Measurements from ENCODE around the gene FES.
"Not testable (repeated sequence)": the region's sequence is repeated elsewhere in the genome, so short reads cannot be mapped to it uniquely, and the experiment has no call there.

Gene FES

DNA sequence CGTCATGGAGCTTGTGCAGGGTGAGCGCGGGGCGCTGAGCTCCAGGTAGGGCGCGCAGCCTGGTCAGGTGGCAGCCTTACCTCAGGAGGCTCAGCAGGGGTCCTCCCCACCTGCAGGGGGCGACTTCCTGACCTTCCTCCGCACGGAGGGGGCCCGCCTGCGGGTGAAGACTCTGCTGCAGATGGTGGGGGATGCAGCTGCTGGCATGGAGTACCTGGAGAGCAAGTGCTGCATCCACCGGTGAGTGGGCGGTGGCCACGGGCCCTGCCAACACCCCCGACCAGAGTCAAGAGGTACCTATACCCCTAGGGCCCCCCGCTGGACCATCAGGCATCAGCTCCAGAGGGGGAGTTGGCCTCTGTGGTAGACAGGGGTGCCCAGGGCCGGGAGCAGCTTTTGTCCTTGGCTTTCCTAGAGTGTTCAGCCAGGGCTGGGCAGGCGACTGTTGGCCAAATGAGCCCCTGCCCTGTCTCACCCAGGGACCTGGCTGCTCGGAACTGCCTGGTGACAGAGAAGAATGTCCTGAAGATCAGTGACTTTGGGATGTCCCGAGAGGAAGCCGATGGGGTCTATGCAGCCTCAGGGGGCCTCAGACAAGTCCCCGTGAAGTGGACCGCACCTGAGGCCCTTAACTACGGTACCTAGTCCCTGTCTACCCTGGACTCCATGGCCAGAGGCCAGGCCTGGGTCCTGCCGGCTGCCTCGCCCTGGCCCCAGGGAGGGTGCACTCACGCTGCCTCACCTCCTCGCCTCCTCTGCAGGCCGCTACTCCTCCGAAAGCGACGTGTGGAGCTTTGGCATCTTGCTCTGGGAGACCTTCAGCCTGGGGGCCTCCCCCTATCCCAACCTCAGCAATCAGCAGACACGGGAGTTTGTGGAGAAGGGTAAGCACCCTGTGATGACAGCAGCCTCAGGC is 9.1 kb downstream of the FES start:
- no peak for DNase-seq

DNA sequence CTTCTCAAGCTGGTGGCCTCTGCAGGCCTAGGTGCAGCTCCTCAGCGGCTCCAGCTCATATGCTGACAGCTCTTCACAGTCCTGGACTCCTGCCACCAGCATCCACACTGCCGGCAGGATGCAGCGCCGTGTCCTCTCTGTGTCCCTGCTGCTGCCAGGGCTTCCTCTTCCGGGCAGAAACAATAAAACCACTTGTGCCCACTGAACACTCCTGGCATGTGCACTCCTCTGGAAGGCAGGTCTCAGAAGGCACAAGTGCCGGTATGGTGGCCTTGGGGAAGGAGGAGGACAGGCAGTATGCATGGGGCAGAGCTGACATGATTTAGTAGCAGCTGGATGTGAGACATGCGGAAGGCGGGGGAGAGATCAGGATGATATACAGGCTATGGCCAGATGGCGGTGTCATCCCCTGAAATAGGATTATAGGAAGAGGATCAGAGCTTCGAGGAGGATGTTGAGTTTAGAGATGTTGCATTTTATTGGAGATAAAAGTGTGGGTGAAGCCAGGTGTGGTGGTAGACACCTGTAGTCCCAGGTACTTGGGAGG is 11.3 kb downstream of the FES start:
- no peak for DNase-seq

DNA sequence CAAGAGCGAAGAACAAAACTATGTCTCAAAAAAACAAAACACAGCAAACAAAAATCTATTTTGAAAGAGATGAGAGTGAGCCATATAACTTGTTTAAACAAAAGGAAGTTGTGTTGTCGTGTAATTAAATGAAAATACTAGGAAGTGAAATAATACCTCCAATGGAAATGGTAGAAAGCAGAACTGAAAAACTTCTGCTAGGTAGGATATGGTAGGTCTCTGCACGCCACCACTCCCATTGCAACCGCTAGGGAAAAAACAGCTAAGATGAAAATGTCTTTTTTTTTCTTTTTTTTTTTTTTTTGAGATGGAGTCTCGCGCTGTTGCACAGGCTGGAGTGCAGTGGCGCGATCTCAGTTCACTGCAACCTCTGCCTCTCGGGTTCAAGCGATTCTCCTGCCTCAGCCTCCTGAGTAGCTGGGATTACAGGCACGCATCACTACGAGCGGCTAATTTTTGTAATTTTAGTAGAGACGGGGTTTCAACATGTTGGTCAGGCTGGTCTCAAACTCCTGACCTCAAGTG is 12.9 kb downstream of the FES start:
- not testable (repeated sequence) for DNase-seq

DNA sequence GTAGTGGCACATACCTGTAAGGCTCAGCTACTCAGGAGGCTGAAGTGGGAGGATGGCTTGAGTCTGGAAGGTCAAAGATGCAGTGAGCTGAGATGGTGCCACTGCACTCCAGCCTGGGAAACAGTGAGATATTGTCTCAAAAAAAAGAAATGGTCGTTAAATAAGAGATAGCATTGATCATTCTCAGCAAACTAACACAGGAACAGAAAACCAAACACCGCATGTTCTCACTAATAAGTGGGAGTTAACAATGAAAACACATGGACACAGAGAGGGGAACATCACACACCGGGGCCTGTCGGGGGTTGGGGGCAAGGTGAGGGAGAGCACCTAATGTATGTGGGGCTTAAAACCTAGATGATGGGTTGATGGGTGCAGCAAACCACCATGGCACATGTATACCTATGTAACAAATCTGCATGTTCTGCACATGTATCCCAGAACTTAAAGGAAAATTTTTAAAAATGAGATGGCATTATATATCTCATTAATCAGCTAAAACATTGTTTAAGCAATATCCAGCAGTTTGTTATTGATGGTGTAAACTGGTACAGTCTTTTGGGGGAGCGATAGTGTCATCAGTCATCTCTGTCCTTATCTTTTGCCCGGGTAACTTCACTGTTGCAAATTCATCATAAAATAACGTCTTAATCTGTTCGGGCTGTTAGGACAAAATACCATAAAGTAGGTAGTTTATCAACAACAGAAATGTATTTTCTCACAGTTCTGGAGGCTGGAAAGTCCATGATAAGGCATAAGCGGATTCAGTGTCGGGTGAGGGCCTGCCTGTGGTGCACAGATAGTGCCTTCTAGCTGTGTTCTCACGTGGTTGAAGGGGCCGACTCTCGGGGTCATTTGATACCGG is 17.1 kb downstream of the FES start:
- no peak for DNase-seq

DNA sequence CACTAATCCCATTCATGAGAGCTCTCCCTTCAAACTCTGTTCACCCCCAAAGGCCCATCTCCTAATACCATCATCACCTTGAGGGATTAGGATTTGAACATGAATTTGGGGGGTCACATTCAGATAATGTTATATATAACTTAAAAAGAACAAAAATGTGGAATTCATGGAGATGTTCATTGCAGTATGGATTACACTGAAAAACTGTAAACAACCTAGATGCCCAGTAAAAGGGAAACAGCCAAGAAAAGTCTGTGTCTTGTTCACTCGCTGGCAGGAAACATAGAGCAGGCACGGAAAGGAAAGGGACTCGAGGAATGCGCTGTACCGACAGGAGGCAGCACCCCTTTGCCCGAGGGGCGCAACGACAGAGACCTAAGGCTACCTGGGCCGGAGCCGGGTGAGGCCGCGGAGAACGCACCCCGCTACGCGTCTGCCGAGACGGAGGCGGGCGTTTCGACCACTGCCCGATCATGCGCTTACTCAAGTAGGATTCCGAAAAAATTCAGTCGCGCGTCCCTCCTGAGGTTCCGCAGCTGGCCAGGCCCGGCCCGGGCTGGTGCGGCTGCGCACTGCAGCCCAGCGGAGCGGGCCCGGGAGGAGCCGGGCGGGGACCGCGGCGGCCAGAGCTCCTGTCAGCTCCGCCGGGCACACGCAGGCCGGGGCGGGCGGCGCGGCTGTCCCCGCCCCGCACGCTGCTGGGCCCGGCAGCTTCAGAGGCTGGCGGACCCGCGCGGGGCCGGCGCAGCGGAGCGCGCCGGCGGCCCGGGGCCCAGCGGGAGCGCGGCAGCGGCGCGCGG is 17.9 kb downstream of the FES start:
- DNase-seq, result peak; percentile 67 to 73

DNA sequence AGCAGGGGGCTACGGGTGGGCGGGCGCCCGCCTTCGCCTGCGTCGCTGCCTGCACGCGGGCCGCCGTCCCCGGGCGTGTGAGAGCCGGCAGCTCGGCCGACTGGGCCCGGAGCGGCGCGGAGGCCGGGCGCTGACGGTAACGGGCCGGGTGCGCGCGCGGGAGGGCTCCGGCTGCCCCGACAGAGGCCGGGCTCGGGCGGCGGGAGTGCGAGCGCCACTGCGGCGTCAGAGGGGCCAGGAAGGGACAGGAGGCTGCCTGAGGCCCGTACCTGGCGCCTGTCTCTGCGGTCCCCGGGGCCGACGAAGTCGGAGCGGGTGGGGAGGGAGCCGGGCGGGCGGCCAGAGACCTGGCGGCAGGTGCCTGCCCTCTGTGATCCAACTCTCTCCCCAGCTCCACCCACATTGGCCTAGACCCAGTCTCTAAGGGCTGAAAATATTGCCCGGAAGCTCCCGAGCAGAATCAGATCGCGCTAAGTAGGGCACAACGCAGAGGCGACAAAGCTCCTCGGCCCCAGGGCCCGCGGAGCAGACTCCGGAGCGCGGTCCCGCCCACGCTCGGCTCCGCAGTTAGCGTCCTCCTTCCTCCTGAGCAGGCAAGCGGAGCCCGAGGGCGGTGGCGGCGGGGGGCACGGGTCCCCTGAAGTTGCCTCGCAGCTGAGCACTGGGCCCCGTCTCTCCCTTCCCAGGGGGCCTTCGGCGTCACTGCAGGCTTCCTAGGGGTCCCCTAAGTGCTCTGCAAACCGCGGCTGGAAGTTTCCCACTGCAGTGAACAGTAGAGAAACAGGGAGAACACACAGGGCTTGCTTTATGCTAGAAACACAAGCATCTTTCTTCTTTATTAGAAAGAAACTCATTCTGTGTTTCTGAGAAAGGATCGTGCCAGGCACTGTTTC is 18.8 kb downstream of the FES start, which contains the start of gene MAN2A2:
MAN2A2 (plus strand) TSS at position 463 of the 893 bp plus-strand sequence. CDS start 906 bp downstream, outside the sequence.
- DNase-seq, result peak; percentile 73 to 82

DNA sequence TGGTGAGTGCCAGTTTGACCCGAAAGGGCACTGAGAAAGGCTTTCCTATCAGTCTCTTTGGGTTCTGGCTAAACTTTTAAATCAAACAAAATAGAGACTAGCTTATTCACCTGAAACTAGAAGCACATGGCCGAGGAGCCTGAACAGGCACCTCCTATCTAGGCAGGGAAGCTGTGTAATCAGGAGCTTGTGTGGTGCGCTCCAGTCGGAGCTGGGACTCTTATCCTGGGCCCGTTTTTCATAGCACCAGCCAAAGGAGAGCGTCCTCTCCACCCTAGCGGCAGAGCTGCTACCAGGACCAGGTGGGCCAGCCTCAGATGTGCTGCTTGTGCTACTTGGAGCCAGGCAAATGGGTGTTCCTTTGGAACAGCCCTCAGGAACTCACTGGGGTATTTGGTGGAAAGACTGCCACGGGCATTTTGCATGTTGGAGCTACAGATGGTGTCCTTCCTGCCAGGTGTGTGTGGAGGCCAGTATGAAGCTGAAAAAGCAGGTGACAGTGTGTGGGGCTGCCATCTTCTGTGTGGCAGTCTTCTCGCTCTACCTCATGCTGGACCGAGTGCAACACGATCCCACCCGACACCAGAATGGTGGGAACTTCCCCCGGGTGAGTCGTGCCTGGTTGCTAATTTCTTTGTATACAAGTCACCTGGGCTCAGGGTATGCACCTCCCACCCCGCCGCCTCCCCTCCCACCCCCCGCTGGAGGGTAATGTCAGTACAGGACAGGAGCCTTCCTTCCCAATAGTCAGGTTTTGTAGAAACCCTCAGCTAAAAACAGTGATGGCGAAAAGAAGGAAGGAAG is 19.6 kb downstream of the FES start:
- DNase-seq, result no peak

DNA sequence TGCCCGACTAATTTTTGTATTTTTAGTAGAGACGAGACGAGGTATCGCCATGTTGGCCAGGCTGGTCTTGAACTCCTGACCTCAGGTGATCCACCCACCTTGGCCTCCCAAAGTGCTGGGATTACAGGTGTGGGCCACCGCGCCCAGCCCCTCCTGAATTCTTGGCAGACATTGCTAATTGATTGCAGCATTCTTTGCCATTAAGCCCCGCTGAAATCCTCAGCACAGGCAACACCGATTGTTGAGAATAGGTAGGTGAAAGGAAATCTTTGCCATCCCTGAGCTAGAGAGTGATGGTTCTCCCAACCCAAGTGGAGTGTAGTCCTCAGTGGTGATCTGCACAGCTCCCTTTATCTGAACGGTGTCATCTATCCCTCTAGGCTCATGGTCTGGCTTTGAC is 20.4 kb downstream of the FES start:
- no peak for DNase-seq

DNA sequence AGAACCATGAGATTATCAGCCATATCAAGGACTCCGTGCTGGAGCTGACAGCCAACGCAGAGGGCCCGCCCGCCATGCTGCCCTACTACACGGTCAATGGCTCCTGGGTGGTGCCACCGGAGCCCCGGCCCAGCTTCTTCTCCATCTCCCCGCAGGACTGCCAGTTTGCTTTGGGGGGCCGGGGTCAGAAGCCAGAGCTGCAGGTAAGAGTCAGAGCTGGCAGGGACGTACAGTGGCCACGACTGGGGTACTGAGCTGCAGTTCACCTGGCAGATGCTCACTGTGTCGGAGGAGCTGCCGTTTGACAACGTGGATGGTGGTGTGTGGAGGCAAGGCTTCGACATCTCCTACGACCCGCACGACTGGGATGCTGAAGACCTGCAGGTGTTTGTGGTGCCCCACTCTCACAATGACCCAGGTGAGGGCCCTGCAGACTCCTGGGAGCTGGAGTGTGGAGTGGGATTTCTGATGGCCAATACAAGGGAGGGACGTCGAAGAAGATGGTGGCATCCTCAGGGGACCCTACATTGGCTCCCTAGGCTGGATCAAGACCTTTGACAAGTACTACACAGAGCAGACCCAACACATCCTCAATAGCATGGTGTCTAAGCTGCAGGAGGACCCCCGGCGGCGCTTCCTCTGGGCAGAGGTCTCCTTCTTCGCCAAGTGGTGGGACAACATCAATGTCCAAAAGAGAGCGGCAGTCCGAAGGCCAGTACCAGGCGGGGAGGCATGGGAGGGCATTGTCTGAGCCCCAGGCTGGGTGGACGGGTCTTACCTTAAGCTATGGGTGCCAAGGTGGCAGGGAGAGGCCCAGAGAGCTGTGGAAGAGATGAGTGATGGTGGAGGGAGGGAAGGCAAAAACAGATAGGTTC is 21.2 kb downstream of the FES start:
- no peak for DNase-seq

DNA sequence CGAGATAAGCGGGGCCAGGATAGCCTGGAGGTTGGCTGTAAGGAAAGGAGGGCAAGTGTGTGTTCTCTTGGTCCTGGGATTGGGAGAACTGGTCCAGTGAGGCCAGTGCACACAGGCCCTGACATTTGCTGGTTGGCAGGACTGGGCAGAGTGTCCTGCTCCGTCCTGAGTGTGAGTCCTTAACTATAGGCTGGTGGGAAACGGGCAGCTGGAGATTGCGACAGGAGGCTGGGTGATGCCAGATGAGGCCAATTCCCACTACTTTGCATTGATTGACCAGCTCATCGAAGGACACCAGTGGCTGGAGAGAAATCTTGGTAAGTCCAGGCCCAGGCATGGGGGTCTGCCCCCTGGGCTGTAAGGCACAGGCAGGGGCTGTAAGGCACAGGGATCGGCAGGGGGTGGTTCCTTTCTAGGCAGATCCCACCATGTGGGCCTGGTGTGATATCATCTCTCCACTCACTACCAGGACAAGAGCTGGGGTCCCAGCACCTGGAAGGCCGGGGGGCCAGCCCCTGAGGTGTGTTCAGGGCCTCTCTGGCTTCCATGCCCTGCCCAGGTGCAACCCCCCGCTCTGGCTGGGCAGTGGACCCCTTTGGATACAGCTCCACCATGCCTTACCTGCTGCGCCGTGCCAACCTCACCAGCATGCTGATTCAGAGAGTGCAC is 22.0 kb downstream of the FES start:
- DNase-seq, result no peak

DNA sequence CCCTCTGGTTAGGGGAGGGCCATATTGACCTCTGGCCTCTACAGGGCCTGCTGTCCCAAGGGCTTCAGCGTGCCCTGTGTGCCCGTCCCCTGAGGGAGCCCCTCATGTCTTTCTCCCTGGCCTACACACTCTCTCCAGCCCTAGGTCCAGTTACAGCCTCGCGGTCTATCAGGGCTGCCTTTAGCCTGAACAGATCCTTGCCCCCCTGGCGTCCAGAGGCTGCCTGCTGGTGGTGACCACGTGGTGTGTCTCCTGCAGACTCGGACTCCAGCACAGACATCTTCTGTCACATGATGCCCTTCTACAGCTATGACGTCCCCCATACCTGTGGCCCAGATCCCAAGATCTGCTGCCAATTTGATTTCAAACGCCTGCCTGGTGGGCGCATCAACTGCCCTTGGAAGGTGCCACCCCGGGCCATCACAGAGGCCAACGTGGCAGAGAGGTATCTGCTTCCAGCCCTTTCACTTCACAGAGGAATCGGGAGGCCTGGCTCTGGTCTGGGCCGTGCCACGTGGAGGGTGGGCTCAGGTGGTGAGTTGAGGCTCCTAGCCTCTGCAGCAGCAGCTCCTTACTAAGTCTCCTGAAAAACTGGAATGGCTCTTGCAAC is 22.9 kb downstream of the FES start:
- DNase-seq, result no peak

DNA sequence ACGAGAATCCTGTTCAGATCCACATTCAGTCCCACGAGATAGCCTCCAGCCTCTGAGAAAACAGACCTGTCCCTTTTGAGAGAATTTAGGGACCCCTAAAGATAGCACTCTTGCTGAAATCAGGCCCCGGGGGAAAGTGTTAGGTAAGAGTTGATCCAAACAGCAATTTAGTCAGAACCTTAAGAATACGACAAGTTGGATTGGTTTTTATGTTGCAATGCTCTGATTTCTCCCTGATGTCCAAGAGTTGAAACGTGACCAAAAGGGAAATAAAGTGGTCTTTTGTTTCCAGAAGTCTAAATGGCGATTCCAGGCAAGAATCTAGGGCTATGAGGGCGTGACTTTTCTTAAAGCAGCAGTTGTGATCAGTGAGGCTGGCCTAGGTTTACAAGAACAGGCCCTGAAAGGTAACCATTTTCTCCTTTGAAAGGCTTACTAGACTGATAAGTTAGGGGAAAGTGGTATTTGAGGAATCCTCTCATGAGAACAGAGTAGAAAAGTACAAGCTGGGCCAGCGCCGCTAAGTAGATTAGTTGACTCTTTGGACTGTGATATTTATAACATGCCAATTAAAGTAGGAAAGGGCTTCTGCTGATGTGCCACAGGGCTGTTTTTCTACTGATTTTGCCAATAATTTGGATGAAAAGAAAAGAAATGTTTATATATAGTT is 23.7 kb downstream of the FES start:
- DNase-seq, result no peak

DNA sequence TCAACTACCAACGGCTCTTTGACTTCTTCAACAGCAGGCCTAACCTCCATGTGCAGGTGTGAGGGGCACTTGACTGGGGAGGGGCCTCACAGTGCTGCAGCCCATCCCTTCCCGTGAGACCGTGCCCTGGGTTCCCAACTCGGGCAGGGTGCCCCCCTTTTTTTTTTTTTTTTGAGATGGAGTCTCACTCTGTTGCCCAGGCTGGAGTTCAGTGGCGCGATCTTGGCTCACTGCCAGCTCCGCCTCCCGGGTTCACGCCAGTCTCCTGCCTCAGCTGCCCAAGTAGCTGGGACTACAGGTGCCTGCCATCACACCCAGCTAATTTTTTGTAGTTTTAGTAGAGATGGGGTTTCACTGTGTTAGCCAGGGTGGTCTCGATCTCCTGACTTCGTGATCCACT is 25.1 kb downstream of the FES start:
- not testable (repeated sequence) for DNase-seq

DNA sequence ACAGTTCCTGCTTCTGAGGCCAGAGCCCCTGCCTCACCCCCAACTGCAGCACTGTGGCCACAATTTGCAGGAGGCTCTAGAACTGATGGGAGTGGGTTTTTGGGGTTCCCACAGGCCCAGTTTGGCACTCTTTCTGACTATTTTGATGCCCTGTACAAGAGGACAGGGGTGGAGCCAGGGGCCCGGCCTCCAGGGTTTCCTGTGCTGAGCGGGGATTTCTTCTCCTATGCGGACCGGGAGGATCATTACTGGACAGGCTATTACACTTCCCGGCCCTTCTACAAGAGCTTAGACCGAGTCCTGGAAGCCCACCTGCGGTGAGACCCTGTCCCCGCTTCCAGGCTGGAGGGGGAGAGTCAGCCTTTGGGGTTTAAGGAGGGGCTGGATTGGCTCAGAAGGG is 25.7 kb downstream of the FES start:
- no peak for DNase-seq

DNA sequence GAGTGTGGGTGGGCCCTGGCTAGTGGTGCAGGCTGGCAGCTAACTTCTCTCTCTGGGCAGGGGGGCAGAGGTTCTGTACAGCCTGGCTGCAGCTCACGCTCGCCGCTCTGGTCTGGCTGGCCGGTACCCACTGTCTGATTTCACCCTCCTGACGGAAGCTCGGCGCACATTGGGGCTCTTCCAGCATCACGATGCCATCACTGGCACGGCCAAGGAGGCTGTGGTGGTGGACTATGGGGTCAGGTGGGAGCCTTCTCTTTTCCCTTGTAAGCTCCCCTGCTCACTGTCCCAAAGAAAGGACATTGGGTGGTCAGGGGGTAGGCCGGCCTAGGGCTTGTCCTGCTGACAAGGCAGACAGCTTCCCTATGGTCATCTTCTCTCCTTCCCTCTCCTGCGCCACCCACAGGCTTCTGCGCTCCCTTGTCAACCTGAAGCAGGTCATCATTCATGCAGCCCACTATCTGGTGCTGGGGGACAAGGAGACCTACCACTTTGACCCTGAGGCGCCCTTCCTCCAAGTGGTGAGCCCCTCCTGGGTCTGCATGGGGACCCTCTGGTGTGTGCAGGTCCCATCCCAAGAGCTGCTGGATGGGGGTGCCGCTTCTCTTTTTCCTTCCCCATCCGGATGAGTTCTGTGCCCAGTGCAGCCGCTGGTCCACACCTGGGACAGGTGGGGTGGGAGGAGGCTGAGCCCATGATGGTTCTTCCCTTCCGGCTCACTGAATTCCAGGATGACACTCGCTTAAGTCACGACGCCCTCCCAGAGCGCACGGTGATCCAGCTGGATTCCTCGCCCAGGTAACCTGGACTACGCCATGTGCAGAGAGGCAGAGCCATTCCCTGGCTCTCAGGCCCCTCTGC is 26.4 kb downstream of the FES start:
- DNase-seq, result no peak

DNA sequence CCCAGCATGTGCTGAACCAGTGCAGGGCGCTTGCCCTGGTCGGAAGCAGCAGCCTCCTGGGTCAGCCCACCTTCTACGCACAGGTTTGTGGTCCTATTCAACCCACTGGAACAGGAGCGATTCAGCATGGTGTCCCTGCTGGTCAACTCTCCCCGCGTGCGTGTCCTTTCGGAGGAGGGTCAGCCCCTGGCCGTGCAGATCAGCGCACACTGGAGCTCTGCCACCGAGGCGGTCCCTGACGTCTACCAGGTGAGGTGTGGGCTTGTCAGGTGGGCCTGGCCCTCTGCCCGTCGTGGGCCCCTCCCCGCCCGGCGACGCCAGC is 27.0 kb downstream of the FES start:
- no peak for DNase-seq

All from activated CD4-positive, alpha-beta T cell treated with anti-CD3 and anti-CD28 coated beads for 4 hours (primary cell).